PFSK-1 (cell line): ENCODE results near the gene TULP4.

Experiments
- FOXP2 ChIP-seq: optimal IDR thresholded peaks from 2 replicates; pipeline ENCODE3; 2011; ENCODE audit warnings: borderline replicate concordance, control low read depth, inconsistent platforms; ENCODE audit not compliant: insufficient read depth; ENCODE audit errors: extremely low read length, extremely low read depth
- POLR2AphosphoS5 ChIP-seq: IDR thresholded peaks from 2 replicates; pipeline ENCODE4 v1.6.1; 2012; ENCODE audit warnings: low read depth, mild to moderate bottlenecking, control low read depth, low read length, moderate library complexity
- SIN3A ChIP-seq: IDR thresholded peaks from 2 replicates; pipeline ENCODE4 v1.6.1; 2012; ENCODE audit warnings: mild to moderate bottlenecking, low read length, moderate library complexity, borderline replicate concordance; ENCODE audit not compliant: insufficient read depth
- TAF1 ChIP-seq: IDR thresholded peaks from 2 replicates; pipeline ENCODE4 v1.6.1; 2012; ENCODE audit warnings: low read length, control low read depth, borderline replicate concordance; ENCODE audit not compliant: insufficient read depth
- TF ChIP-seq, protein P1 (sequence below), 2 experiments: IDR thresholded peaks; 2 replicates each; pipeline versions ENCODE4 v1.6.1 to v1.8.0; 2011 to 2012; ENCODE audit warnings: low read depth in 2 of 2, low read length in 2 of 2, control low read depth in 1 of 2, inconsistent platforms in 1 of 2, mild to moderate bottlenecking in 1 of 2, moderate library complexity in 1 of 2; ENCODE audit not compliant: insufficient read depth in 1 of 2

TULP4 gene

DNA sequence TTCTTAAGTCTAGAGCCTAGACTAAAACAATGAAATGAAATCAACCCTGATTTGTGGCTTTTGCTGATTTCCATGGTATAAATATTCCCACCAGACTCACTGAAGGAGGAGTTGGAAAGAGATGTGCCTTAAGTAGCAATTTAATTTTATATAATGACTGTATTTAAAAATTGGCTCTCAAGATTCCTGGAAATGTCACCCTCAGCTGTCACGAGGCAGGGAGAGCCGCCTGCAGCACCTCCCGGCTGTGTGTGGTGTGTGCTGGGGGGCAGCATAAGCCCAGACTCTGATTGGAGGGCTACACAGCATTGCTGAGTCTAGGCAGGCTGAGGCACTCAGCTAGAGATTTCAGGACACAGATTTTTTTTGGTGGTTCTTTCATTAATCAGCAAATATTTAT lies 207.0 kb downstream of the TULP4 start:
- no peak for TF ChIP-seq SIN3A
- no peak for TF ChIP-seq TAF1
- TF ChIP-seq, protein P1, sequence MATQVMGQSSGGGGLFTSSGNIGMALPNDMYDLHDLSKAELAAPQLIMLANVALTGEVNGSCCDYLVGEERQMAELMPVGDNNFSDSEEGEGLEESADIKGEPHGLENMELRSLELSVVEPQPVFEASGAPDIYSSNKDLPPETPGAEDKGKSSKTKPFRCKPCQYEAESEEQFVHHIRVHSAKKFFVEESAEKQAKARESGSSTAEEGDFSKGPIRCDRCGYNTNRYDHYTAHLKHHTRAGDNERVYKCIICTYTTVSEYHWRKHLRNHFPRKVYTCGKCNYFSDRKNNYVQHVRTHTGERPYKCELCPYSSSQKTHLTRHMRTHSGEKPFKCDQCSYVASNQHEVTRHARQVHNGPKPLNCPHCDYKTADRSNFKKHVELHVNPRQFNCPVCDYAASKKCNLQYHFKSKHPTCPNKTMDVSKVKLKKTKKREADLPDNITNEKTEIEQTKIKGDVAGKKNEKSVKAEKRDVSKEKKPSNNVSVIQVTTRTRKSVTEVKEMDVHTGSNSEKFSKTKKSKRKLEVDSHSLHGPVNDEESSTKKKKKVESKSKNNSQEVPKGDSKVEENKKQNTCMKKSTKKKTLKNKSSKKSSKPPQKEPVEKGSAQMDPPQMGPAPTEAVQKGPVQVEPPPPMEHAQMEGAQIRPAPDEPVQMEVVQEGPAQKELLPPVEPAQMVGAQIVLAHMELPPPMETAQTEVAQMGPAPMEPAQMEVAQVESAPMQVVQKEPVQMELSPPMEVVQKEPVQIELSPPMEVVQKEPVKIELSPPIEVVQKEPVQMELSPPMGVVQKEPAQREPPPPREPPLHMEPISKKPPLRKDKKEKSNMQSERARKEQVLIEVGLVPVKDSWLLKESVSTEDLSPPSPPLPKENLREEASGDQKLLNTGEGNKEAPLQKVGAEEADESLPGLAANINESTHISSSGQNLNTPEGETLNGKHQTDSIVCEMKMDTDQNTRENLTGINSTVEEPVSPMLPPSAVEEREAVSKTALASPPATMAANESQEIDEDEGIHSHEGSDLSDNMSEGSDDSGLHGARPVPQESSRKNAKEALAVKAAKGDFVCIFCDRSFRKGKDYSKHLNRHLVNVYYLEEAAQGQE (IDR thresholded peaks at IDR 0.05; ENCODE audit: insufficient read depth in 1 of 2, low read depth in 2 of 2, low read length in 2 of 2) = no peak
- no peak for TF ChIP-seq FOXP2
- TF ChIP-seq POLR2AphosphoS5 = no peak

GRCh38 chr6:158519761-158520160 lies 207.5 kb downstream of the TULP4 start:
- TF ChIP-seq, protein P1 (IDR thresholded peaks at IDR 0.05; ENCODE audit: insufficient read depth in 1 of 2, low read depth in 2 of 2, low read length in 2 of 2) = no peak
- TF ChIP-seq FOXP2 = no peak
- no peak for TF ChIP-seq SIN3A
- TF ChIP-seq TAF1 = no peak
- TF ChIP-seq POLR2AphosphoS5 = no peak

DNA sequence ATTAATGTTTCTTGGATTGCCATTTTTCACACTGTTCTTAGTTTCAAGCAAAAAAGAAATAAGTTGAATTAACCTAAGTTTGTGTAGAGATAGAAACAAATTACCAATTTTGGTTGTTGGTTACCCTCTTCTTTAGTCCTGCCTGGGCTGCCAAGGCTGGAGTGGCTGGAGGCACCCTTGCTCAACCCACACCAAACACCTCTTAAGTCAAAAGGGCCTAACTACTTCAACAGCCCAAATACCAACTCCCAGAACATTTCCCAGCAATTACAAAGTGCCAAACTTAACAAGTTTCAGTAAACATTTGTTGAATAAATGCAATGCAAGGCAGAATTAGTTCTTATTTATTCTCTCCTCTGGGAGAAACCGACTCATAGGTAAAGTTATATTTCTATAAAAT lies 209.5 kb downstream of the TULP4 start:
- TF ChIP-seq POLR2AphosphoS5 = no peak
- TF ChIP-seq TAF1 = no peak
- no peak for TF ChIP-seq FOXP2
- TF ChIP-seq, protein P1 (IDR thresholded peaks at IDR 0.05; ENCODE audit: insufficient read depth in 1 of 2, low read depth in 2 of 2, low read length in 2 of 2) = no peak
- TF ChIP-seq SIN3A = no peak

DNA sequence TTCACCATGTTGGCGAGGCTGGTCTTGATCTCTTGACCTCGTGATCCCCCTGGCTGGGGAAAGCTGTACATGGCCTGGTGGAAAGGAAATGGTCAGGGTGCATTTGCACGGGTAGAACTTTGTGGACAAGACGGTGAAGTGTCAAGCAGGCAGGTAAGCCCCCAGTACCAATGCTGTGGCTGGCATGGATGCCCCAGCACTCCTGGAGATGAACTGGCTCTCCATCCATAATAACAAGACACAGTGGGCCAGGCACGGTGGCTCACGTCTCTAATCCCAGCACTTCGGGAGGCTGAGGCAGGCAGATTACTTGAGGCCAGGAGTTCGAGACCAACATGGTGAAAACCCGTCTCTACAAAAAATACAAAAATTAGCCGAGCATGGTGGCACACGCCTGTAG lies 210.4 kb downstream of the TULP4 start:
- TF ChIP-seq FOXP2 = no peak
- TF ChIP-seq POLR2AphosphoS5 = no peak
- TF ChIP-seq, protein P1 (IDR thresholded peaks at IDR 0.05; ENCODE audit: insufficient read depth in 1 of 2, low read depth in 2 of 2, low read length in 2 of 2) = no peak
- no peak for TF ChIP-seq SIN3A
- no peak for TF ChIP-seq TAF1

GRCh38 chr6:158524311-158524710 lies 212.0 kb downstream of the TULP4 start:
- no peak for TF ChIP-seq SIN3A
- TF ChIP-seq, protein P1 (IDR thresholded peaks at IDR 0.05; ENCODE audit: insufficient read depth in 1 of 2, low read depth in 2 of 2, low read length in 2 of 2) = no peak
